Measurements from ENCODE around the gene ESPN. TPM values are rescaled to one million over a fixed set of nuclear protein-coding genes. Genes with fewer than 3 reads are reported as not detected.

Gene ESPN
- 0.17 to 0.54 TPM (median 0.40 TPM) in 4 of 5 replicates, not detected in the other for total RNA-seq (2022; extraction: Qiagen RNA extraction; ENCODE audit: low read depth)

GRCh38 chr1:6424619-6425593, at the start of gene ESPN:
TSS of gene ESPN (plus strand) at chr1:6424776. CDS start at chr1:6424956, 180 bp downstream.

GRCh38 chr1:6393400-6394187, 31.0 kb upstream of the ESPN start, which contains the start of gene ACOT7:
TSS of gene ACOT7 (minus strand) at chr1:6393767. CDS start at chr1:6393399, 368 bp downstream.

GRCh38 chr1:6419804-6420453, 4.6 kb upstream of the ESPN start, which contains the start of gene HES2:
TSS of gene HES2 (minus strand) at chr1:6419919. CDS start at chr1:6419820, 99 bp downstream.

GRCh38 chr1:6466023-6466422, 41.4 kb downstream of the ESPN start, which contains the start of gene TNFRSF25:
TSS of gene TNFRSF25 (minus strand) at chr1:6466173. CDS start at chr1:6466107, 66 bp downstream.

GRCh38 chr1:6491480-6491962, 66.9 kb downstream of the ESPN start, which contains the start of gene PLEKHG5:
TSS of gene PLEKHG5 (minus strand) at chr1:6491667. CDS start at chr1:6477571, 14,096 bp downstream.

Other genes with a start within 250 kb of the ESPN start
- 0.90 to 1.4 TPM (median 1.3 TPM) in 5 replicates for gene CHD5, start 244.5 kb upstream of the ESPN start, total RNA-seq (2022; extraction: Qiagen RNA extraction; ENCODE audit: low read depth)
- gene RPL22, start 225.2 kb upstream of the ESPN start, total RNA-seq (2022; extraction: Qiagen RNA extraction; ENCODE audit: low read depth), result 386 to 657 TPM (median 438 TPM) in 5 replicates
- 7.9 to 22.6 TPM (median 13.3 TPM) in 5 replicates for gene RNF207, start 218.7 kb upstream of the ESPN start, total RNA-seq (2022; extraction: Qiagen RNA extraction; ENCODE audit: low read depth)
- gene ICMT, start 188.8 kb upstream of the ESPN start, total RNA-seq (2022; extraction: Qiagen RNA extraction; ENCODE audit: low read depth), result 47.3 to 63.4 TPM (median 58.1 TPM) in 5 replicates
- gene HES3, start 180.6 kb upstream of the ESPN start, total RNA-seq (2022; extraction: Qiagen RNA extraction; ENCODE audit: low read depth), result not detected in 5 replicates
- gene GPR153, start 163.7 kb upstream of the ESPN start, total RNA-seq (2022; extraction: Qiagen RNA extraction; ENCODE audit: low read depth), result 1.3 to 2.6 TPM (median 2.0 TPM) in 5 replicates
- 45.4 to 93.5 TPM (median 86.6 TPM) in 5 replicates for gene ACOT7, start 31.0 kb upstream of the ESPN start, total RNA-seq (2022; extraction: Qiagen RNA extraction; ENCODE audit: low read depth)
- gene HES2, start 4.9 kb upstream of the ESPN start, total RNA-seq (2022; extraction: Qiagen RNA extraction; ENCODE audit: low read depth), result 2.2 to 5.3 TPM (median 4.2 TPM) in 5 replicates
- gene TNFRSF25, start 41.4 kb downstream of the ESPN start, total RNA-seq (2022; extraction: Qiagen RNA extraction; ENCODE audit: low read depth), result 2.8 to 5.1 TPM (median 3.7 TPM) in 5 replicates
- 1.8 to 5.2 TPM (median 3.3 TPM) in 5 replicates for gene PLEKHG5, start 66.9 kb downstream of the ESPN start, total RNA-seq (2022; extraction: Qiagen RNA extraction; ENCODE audit: low read depth)
- 3.4 to 4.9 TPM (median 4.0 TPM) in 5 replicates for gene NOL9, start 129.7 kb downstream of the ESPN start, total RNA-seq (2022; extraction: Qiagen RNA extraction; ENCODE audit: low read depth)
- gene TAS1R1, start 130.5 kb downstream of the ESPN start, total RNA-seq (2022; extraction: Qiagen RNA extraction; ENCODE audit: low read depth), result not detected in 5 replicates
- 11.3 to 18.0 TPM (median 16.1 TPM) in 5 replicates for gene ZBTB48, start 155.2 kb downstream of the ESPN start, total RNA-seq (2022; extraction: Qiagen RNA extraction; ENCODE audit: low read depth)
- gene KLHL21, start 178.1 kb downstream of the ESPN start, total RNA-seq (2022; extraction: Qiagen RNA extraction; ENCODE audit: low read depth), result 12.5 to 27.4 TPM (median 23.8 TPM) in 5 replicates
- 7.4 to 10.0 TPM (median 9.2 TPM) in 5 replicates for gene PHF13, start 189.0 kb downstream of the ESPN start, total RNA-seq (2022; extraction: Qiagen RNA extraction; ENCODE audit: low read depth)
- gene THAP3, start 200.1 kb downstream of the ESPN start, total RNA-seq (2022; extraction: Qiagen RNA extraction; ENCODE audit: low read depth), result 10.2 to 18.2 TPM (median 15.6 TPM) in 5 replicates